SK-N-SH treated with all-trans-retinoic acid at 6 μM for 48 hours (cell line): Measurements from ENCODE around the gene DRG2.

Experiments used
- ARNTL ChIP-seq: fragments of 450-650 bp; formaldehyde crosslinking; IDR thresholded peaks from 2 replicates; pipeline ENCODE4 v1.5.0; 2020; ENCODE audit warnings: low read depth, mild to moderate bottlenecking, moderate library complexity, borderline replicate concordance
- CSDC2 ChIP-seq: fragments of 250-450 bp; sonication (Bioruptor Pico); IDR thresholded peaks from 2 replicates; pipeline ENCODE4 v1.5.0; 2020; ENCODE audit warnings: mild to moderate bottlenecking, moderate library complexity
- ISL1 ChIP-seq: fragments of 250-450 bp; sonication (Bioruptor Pico); IDR thresholded peaks from 2 replicates; pipeline ENCODE4 v2.1.2; 2022; ENCODE audit warnings: mild to moderate bottlenecking, moderate library complexity
- TCF4 ChIP-seq: fragments of 250-450 bp; sonication (Bioruptor Pico); IDR thresholded peaks from 2 replicates; pipeline ENCODE4 v1.8.0; 2021; ENCODE audit warnings: mild to moderate bottlenecking, moderate library complexity, borderline replicate concordance
- TOX ChIP-seq: fragments of 250-450 bp; sonication (Bioruptor Pico); IDR thresholded peaks from 2 replicates; pipeline ENCODE4 v1.8.0; 2021; ENCODE audit warnings: mild to moderate bottlenecking, moderate library complexity, borderline replicate concordance
- ZFP3 ChIP-seq: fragments of 250-450 bp; sonication (Bioruptor Pico); IDR thresholded peaks from 2 replicates; pipeline ENCODE4 v1.5.0; 2020; ENCODE audit warnings: mild to moderate bottlenecking, moderate library complexity
- ZFP30 ChIP-seq: fragments of 450-650 bp; formaldehyde crosslinking; IDR thresholded peaks from 2 replicates; pipeline ENCODE4 v1.5.0; 2022; ENCODE audit warnings: mild to moderate bottlenecking, moderate library complexity
- ZNF565 ChIP-seq: fragments of 450-650 bp; formaldehyde crosslinking; conservative IDR thresholded peaks from 2 replicates; pipeline ENCODE4 v1.5.0; 2020; ENCODE audit warnings: low read depth, mild to moderate bottlenecking, moderate library complexity
- TF ChIP-seq, protein P1 (sequence below): fragments of 250-450 bp; sonication (Bioruptor Pico); IDR thresholded peaks from 2 replicates; pipeline ENCODE4 v1.5.1; 2020; ENCODE audit warnings: low read depth, mild to moderate bottlenecking, moderate library complexity
- TF ChIP-seq, protein P2 (sequence below): fragments of 250-450 bp; sonication (Bioruptor Pico); IDR thresholded peaks from 2 replicates; pipeline ENCODE4 v1.5.0; 2020; ENCODE audit warnings: mild to moderate bottlenecking, moderate library complexity

DNA sequence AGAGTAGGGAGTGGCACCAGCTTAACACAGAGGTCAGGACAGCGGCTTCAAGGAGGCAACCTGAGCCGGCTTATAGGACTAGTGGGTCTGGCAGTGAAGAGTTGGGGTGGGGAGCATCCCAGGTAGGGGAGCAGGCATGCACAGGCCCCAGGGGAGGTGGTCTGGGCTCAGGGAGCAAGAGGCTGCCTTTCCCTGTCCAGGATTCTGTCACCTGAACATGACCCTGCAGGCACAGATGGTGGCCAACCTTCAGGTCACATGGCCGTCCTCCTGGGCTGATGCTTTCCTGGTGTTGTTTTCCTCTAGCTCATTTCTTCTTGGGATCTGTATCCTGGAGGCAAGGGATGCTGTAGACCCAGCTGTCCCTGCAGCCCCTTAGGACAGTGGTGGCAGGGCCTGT is 17.3 kb downstream of the DRG2 start:
- TF ChIP-seq ZNF565 (CRISPR knock-in tag) (no peak), TOX (CRISPR knock-in tag) (no peak), ZFP30 (CRISPR knock-in tag) (no peak), CSDC2 (CRISPR knock-in tag) (no peak), ZFP3 (CRISPR knock-in tag) (no peak), ARNTL (CRISPR knock-in tag) (no peak), TCF4 (CRISPR knock-in tag) (no peak), ISL1 (CRISPR knock-in tag) (no peak)
- TF ChIP-seq, protein P1, sequence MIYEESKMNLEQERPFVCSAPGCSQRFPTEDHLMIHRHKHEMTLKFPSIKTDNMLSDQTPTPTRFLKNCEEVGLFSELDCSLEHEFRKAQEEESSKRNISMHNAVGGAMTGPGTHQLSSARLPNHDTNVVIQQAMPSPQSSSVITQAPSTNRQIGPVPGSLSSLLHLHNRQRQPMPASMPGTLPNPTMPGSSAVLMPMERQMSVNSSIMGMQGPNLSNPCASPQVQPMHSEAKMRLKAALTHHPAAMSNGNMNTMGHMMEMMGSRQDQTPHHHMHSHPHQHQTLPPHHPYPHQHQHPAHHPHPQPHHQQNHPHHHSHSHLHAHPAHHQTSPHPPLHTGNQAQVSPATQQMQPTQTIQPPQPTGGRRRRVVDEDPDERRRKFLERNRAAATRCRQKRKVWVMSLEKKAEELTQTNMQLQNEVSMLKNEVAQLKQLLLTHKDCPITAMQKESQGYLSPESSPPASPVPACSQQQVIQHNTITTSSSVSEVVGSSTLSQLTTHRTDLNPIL: no peak
- TF ChIP-seq, protein P2, sequence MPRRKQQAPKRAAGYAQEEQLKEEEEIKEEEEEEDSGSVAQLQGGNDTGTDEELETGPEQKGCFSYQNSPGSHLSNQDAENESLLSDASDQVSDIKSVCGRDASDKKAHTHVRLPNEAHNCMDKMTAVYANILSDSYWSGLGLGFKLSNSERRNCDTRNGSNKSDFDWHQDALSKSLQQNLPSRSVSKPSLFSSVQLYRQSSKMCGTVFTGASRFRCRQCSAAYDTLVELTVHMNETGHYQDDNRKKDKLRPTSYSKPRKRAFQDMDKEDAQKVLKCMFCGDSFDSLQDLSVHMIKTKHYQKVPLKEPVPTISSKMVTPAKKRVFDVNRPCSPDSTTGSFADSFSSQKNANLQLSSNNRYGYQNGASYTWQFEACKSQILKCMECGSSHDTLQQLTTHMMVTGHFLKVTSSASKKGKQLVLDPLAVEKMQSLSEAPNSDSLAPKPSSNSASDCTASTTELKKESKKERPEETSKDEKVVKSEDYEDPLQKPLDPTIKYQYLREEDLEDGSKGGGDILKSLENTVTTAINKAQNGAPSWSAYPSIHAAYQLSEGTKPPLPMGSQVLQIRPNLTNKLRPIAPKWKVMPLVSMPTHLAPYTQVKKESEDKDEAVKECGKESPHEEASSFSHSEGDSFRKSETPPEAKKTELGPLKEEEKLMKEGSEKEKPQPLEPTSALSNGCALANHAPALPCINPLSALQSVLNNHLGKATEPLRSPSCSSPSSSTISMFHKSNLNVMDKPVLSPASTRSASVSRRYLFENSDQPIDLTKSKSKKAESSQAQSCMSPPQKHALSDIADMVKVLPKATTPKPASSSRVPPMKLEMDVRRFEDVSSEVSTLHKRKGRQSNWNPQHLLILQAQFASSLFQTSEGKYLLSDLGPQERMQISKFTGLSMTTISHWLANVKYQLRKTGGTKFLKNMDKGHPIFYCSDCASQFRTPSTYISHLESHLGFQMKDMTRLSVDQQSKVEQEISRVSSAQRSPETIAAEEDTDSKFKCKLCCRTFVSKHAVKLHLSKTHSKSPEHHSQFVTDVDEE (CRISPR knock-in tag): no peak
